Stomach (tissue), 4 donors: Measurements from ENCODE around the gene NFATC1.

Experiments
- EP300 ChIP-seq: sonication (generic); formaldehyde crosslinking; IDR thresholded peaks from one replicate; pipeline ENCODE4 v1.6.1; 2017; ENCODE audit warnings: antibody characterized with exemption
- POLR2AphosphoS5 ChIP-seq, 3 donors: sonication (generic); formaldehyde crosslinking; IDR thresholded peaks; one replicate each; pipeline ENCODE4 v1.6.1; 2016; ENCODE audit warnings: antibody characterized with exemption in 3 of 3
- TF ChIP-seq, protein P1 (sequence below), 7 experiments: fragments of 450-650 bp in 4 of 7; fragments of 200-600 bp in 3 of 7; sonication (generic) in 3 of 7; IDR thresholded peaks; one replicate each; pipeline ENCODE4 v1.5.1; 2016 to 2019; ENCODE audit warnings: antibody characterized with exemption in 7 of 7, control low read depth in 2 of 7, mild to moderate bottlenecking in 1 of 7

DNA sequence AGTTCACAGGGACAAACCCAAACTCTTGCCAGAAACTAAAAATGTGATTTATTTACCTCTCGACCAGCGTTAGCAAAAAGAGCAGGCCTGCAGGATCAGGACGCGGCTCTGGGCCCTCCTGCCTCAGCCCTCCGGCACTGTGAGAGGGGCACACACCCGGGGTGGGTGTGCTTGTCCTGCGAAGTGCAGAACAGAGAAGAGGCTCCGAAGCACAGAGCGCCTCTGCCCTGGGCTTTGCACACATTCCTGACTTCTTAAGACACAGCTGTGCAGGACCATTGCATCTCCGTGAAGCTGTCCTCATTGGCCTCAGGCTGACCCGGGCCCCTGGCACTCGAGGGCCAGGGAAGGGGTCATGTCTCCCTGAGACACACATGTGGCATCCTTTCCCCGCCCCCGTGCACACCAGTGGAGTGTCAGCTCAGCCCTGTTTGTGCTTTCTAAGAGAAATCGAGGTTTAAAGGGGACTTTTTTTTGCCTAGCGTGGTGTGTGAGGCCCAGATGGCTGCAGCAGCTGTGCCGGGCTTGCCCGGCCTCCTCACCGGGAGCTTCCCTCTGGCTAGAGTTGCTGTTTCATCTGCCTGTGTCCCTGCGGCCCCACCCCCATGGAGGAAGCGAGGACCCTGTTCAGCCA is 9.9 kb upstream of the NFATC1 start:
- TF ChIP-seq, protein P1, sequence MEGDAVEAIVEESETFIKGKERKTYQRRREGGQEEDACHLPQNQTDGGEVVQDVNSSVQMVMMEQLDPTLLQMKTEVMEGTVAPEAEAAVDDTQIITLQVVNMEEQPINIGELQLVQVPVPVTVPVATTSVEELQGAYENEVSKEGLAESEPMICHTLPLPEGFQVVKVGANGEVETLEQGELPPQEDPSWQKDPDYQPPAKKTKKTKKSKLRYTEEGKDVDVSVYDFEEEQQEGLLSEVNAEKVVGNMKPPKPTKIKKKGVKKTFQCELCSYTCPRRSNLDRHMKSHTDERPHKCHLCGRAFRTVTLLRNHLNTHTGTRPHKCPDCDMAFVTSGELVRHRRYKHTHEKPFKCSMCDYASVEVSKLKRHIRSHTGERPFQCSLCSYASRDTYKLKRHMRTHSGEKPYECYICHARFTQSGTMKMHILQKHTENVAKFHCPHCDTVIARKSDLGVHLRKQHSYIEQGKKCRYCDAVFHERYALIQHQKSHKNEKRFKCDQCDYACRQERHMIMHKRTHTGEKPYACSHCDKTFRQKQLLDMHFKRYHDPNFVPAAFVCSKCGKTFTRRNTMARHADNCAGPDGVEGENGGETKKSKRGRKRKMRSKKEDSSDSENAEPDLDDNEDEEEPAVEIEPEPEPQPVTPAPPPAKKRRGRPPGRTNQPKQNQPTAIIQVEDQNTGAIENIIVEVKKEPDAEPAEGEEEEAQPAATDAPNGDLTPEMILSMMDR (IDR thresholded peaks at IDR 0.05) = no peak
- TF ChIP-seq EP300 (no peak), POLR2AphosphoS5 (IDR thresholded peaks at IDR 0.05) (no peak)
